Stomach (tissue), 9 donors: ENCODE data around the gene EPS8L3. TPM values are rescaled to one million over a fixed set of nuclear protein-coding genes. Genes with fewer than 3 reads are reported as not detected.

Experiments
- DNase-seq, 2 donors: peaks; one replicate each; pipeline versions ENCODE4 v3.0.0 to v3.0.0-alpha.2; 2013 to 2019
- H3K27ac ChIP-seq, 5 donors: fragments of 200-600 bp in 4 of 5; sonication (generic) in 4 of 5; one replicate each; pipeline ENCODE4 v1.5.1; 2013 to 2019; ENCODE audit warnings: mild to moderate bottlenecking in 1 of 5, moderate library complexity in 1 of 5
- H3K27me3 ChIP-seq, 3 donors: fragments of 200-600 bp; sonication (generic); one replicate each; pipeline ENCODE4 v1.5.1; 2017 to 2019; ENCODE audit warnings: mixed run types in 1 of 3
- H3K36me3 ChIP-seq, 4 donors: fragments of 200-600 bp; sonication (generic); 1 replicate in 3 of 4; 2 replicates in 1 of 4; pipeline ENCODE4 v1.5.1; 2016 to 2019
- H3K4me1 ChIP-seq, 4 donors: fragments of 200-600 bp; sonication (generic); one replicate each; pipeline ENCODE4 v1.5.1; 2016 to 2019
- H3K4me3 ChIP-seq, 4 donors: fragments of 200-600 bp; sonication (generic) in 3 of 4; one replicate each; pipeline ENCODE4 v1.5.1; 2016 to 2019; ENCODE audit warnings: mild to moderate bottlenecking in 1 of 4
- H3K9me3 ChIP-seq, 4 donors: fragments of 200-600 bp; sonication (generic); one replicate each; pipeline ENCODE4 v1.5.1; 2016 to 2019
- EP300 ChIP-seq: sonication (generic); formaldehyde crosslinking; IDR thresholded peaks from one replicate; pipeline ENCODE4 v1.6.1; 2017; ENCODE audit warnings: antibody characterized with exemption
- POLR2A ChIP-seq, 4 donors: fragments of 450-650 bp; IDR thresholded peaks; one replicate each; pipeline ENCODE4 v1.6.1; 2016; ENCODE audit warnings: antibody characterized with exemption in 4 of 4, control low read depth in 2 of 4, mild to moderate bottlenecking in 1 of 4, moderate library complexity in 1 of 4
- POLR2AphosphoS5 ChIP-seq, 3 donors: sonication (generic); formaldehyde crosslinking; IDR thresholded peaks; one replicate each; pipeline ENCODE4 v1.6.1; 2016; ENCODE audit warnings: antibody characterized with exemption in 3 of 3
- WGBS, 5 donors: extraction: QIAGEN DNeasy Blood & Tissue Kit in 3 of 5; methylation state at CpG; one replicate each; pipeline versions ENCODE4 v1.1.5 to v1.1.7; 2013 to 2018; 5-methylcytosine and 5-hydroxymethylcytosine counted together
- intact Hi-C: fragments of 100-400 bp; cut with DNase I; formaldehyde crosslinking; loops from one replicate; pipeline ENCODE4 v1.15.1; 2023; ENCODE audit warnings: low total_unique reads
- polyA plus RNA-seq, 3 donors: library from polyadenylated mRNA; stranded (reverse); fragments of 200-250 nt; gene quantifications; one replicate each; pipeline ENCODE4 v1.2.3, GENCODE V29; 2013
- total RNA-seq, 5 donors: library from RNA; depleted of rRNA; stranded (reverse); fragments of >200 nt; gene quantifications; one replicate each; pipeline versions ENCODE4 v1.1.0 to v1.2.3, GENCODE V29; 2014 to 2016
- TF ChIP-seq, protein P1 (sequence below), 7 experiments: fragments of 450-650 bp in 4 of 7; fragments of 200-600 bp in 3 of 7; sonication (generic) in 3 of 7; IDR thresholded peaks; one replicate each; pipeline ENCODE4 v1.5.1; 2016 to 2019; ENCODE audit warnings: antibody characterized with exemption in 7 of 7, control low read depth in 2 of 7, mild to moderate bottlenecking in 1 of 7
- donor health status: healthy with polysubstance abuse.
- donor health status: Bipolar disorder and iron deficiency.
- donor health status: healthy.

Gene EPS8L3
- total and polyA plus RNA-seq, 8 donors = 9.5 to 299 (median 34.3) TPM

GRCh38 chr1:109771712-109772657 is 8.3 kb upstream of the EPS8L3 start:
- 66 to 74% (median 71%) methylated on average over 10 of the region's 10 CpGs for WGBS, 5 donors

GRCh38 chr1:109770331-109771095 is 6.8 kb upstream of the EPS8L3 start:
- Histone ChIP-seq H3K27ac (no peak overlapping the region), H3K4me1 (peaks cover 4 to 37% (median 10%) of the 10 kb centered on the region in 4 donors), H3K36me3 (no peaks in the 10 kb centered on the region), H3K9me3 (no peaks in the 10 kb centered on the region), H3K27me3 (no peaks in the 10 kb centered on the region), H3K4me3 (no peak overlapping the region)
- TF ChIP-seq POLR2A (IDR thresholded peaks at IDR 0.05) (no peak), EP300 (no peak), POLR2AphosphoS5 (IDR thresholded peaks at IDR 0.05) (no peak)
- TF ChIP-seq, protein P1, sequence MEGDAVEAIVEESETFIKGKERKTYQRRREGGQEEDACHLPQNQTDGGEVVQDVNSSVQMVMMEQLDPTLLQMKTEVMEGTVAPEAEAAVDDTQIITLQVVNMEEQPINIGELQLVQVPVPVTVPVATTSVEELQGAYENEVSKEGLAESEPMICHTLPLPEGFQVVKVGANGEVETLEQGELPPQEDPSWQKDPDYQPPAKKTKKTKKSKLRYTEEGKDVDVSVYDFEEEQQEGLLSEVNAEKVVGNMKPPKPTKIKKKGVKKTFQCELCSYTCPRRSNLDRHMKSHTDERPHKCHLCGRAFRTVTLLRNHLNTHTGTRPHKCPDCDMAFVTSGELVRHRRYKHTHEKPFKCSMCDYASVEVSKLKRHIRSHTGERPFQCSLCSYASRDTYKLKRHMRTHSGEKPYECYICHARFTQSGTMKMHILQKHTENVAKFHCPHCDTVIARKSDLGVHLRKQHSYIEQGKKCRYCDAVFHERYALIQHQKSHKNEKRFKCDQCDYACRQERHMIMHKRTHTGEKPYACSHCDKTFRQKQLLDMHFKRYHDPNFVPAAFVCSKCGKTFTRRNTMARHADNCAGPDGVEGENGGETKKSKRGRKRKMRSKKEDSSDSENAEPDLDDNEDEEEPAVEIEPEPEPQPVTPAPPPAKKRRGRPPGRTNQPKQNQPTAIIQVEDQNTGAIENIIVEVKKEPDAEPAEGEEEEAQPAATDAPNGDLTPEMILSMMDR (IDR thresholded peaks at IDR 0.05) = no peak
- WGBS, 5 donors = 75 to 81% (median 77%) methylated on average over 9 to 11 of the region's 11 CpGs
- intact Hi-C loops = loop anchor here (5.0 to 10.0 kb wide), 2 partner anchors 128 to 226 kb away; partner anchors contain the start of gene GNAI3
- DNase-seq = peak in 1 of 2 donors; percentile 20

More at GRCh38 chr1:109771712-109772657, 8.3 kb upstream of the EPS8L3 start:
- Histone ChIP-seq H3K4me3 (no peak overlapping the region), H3K27ac (no peak overlapping the region), H3K27me3 (no peaks in the 10 kb centered on the region), H3K4me1 (peaks cover 3 to 27% (median 10%) of the 10 kb centered on the region in 4 donors), H3K9me3 (no peaks in the 10 kb centered on the region), H3K36me3 (no peaks in the 10 kb centered on the region)
- no peak for DNase-seq
- intact Hi-C loops = loop anchor here (5.0 to 10.0 kb wide), 2 partner anchors 130 to 227 kb away; partner anchors contain the start of gene GNAI3
- TF ChIP-seq, protein P1 (IDR thresholded peaks at IDR 0.05) = no peak
- no peak for TF ChIP-seq EP300
- TF ChIP-seq POLR2A (IDR thresholded peaks at IDR 0.05) = no peak
- TF ChIP-seq POLR2AphosphoS5 (IDR thresholded peaks at IDR 0.05) = no peak

GRCh38 chr1:109769330-109770078 is 5.8 kb upstream of the EPS8L3 start:
- intact Hi-C loops = loop anchor here (5.0 to 10.0 kb wide), 2 partner anchors 127 to 225 kb away; partner anchors contain the start of gene GNAI3
- H3K36me3 ChIP-seq = no peaks in the 10 kb centered on the region
- TF ChIP-seq, protein P1 (IDR thresholded peaks at IDR 0.05) = no peak
- 81 to 92% (median 89%) methylated on average over 11 of the region's 11 CpGs for WGBS, 5 donors
- peak in 1 of 2 donors; percentile 16 for DNase-seq
- no peaks in the 10 kb centered on the region for H3K9me3 ChIP-seq
- no peak overlapping the region for H3K4me3 ChIP-seq
- H3K4me1 ChIP-seq = peaks cover 4 to 47% (median 12%) of the 10 kb centered on the region in 4 donors
- H3K27me3 ChIP-seq = no peaks in the 10 kb centered on the region
- H3K27ac ChIP-seq = no peak overlapping the region
